H9 (cell line): ENCODE results near the gene PLEKHG7. TPM values are rescaled to one million over a fixed set of nuclear protein-coding genes. Genes with fewer than 3 reads are reported as not detected.

ENCODE experiments used
- DNase-seq: peaks from one replicate; pipeline ENCODE4 v3.0.0-alpha.2; 2017
- H2AFZ ChIP-seq: one replicate; pipeline ENCODE4 v1.6.1; 2013; ENCODE audit warnings: mild to moderate bottlenecking, low read length, control low read depth, moderate library complexity
- H2AK5ac ChIP-seq: 2 replicates; pipeline ENCODE4 v1.6.1; 2013; ENCODE audit warnings: low read length, control low read depth, mixed read lengths; ENCODE audit not compliant: insufficient read length
- H2BK120ac ChIP-seq: one replicate; pipeline ENCODE4 v1.6.1; 2013; ENCODE audit warnings: low read depth, mild to moderate bottlenecking, low read length, control low read depth, inconsistent platforms; ENCODE audit not compliant: poor library complexity, severe bottlenecking
- H2BK12ac ChIP-seq: 2 replicates; pipeline ENCODE4 v1.6.1; 2013; ENCODE audit warnings: low read length, control low read depth, mixed read lengths, low read depth; ENCODE audit not compliant: insufficient read length
- H2BK15ac ChIP-seq: 2 replicates; pipeline ENCODE4 v1.6.1; 2013; ENCODE audit warnings: low read depth, low read length, control low read depth
- H2BK20ac ChIP-seq: one replicate; pipeline ENCODE4 v1.6.1; 2013; ENCODE audit warnings: low read depth, mild to moderate bottlenecking, low read length, control low read depth, inconsistent platforms; ENCODE audit not compliant: poor library complexity, severe bottlenecking
- H2BK5ac ChIP-seq: 2 replicates; pipeline ENCODE4 v1.6.1; 2013; ENCODE audit warnings: low read length, control low read depth, mixed read lengths; ENCODE audit not compliant: insufficient read length
- H3K14ac ChIP-seq: 2 replicates; pipeline ENCODE4 v1.6.1; 2013; ENCODE audit warnings: low read length, control low read depth; ENCODE audit not compliant: insufficient read depth
- H3K18ac ChIP-seq: 2 replicates; pipeline ENCODE4 v1.6.1; 2013; ENCODE audit warnings: low read depth, mild to moderate bottlenecking, mixed read lengths, low read length, control low read depth; ENCODE audit not compliant: insufficient read length
- H3K23ac ChIP-seq: 2 replicates; pipeline ENCODE4 v1.6.1; 2013; ENCODE audit warnings: low read length, control low read depth, mixed read lengths, low read depth; ENCODE audit not compliant: insufficient read length
- H3K23me2 ChIP-seq: 2 replicates; pipeline ENCODE4 v1.6.1; 2013; ENCODE audit warnings: low read depth, mild to moderate bottlenecking, mixed read lengths, low read length, control low read depth; ENCODE audit not compliant: insufficient read length, poor library complexity, severe bottlenecking
- H3K27ac ChIP-seq: 2 replicates; pipeline ENCODE4 v1.5.1; 2013; ENCODE audit warnings: low read length, control low read depth, mixed read lengths, low read depth; ENCODE audit not compliant: insufficient read length
- H3K27me3 ChIP-seq: 2 replicates; pipeline ENCODE4 v1.6.1; 2013; ENCODE audit warnings: low read length, control low read depth, inconsistent platforms; ENCODE audit not compliant: insufficient read depth
- H3K4ac ChIP-seq: 2 replicates; pipeline ENCODE4 v1.6.1; 2013; ENCODE audit warnings: low read depth, mild to moderate bottlenecking, control low read depth, inconsistent platforms, low read length, moderate library complexity
- H3K4me1 ChIP-seq: 2 replicates; pipeline ENCODE4 v1.6.1; 2013; ENCODE audit warnings: low read length, control low read depth, inconsistent platforms; ENCODE audit not compliant: insufficient read depth
- H3K4me2 ChIP-seq: 2 replicates; pipeline ENCODE4 v1.6.1; 2013; ENCODE audit warnings: low read length, control low read depth, mixed read lengths; ENCODE audit not compliant: insufficient read length, insufficient read depth
- H3K56ac ChIP-seq: 2 replicates; pipeline ENCODE4 v1.6.1; 2013; ENCODE audit warnings: low read depth, mild to moderate bottlenecking, mixed read lengths, low read length, control low read depth; ENCODE audit not compliant: insufficient read length
- H3K79me1 ChIP-seq: 2 replicates; pipeline ENCODE4 v1.6.1; 2013; ENCODE audit warnings: low read depth, mild to moderate bottlenecking, moderate library complexity, low read length, control low read depth, inconsistent platforms; ENCODE audit not compliant: insufficient read depth, poor library complexity, severe bottlenecking
- H3K79me2 ChIP-seq: 2 replicates; pipeline ENCODE4 v1.6.1; 2013; ENCODE audit warnings: low read length, control low read depth, inconsistent platforms; ENCODE audit not compliant: insufficient read depth
- H3K9ac ChIP-seq: 2 replicates; pipeline ENCODE4 v1.6.1; 2013; ENCODE audit warnings: low read length, control low read depth, mixed read lengths; ENCODE audit not compliant: insufficient read length; ENCODE audit errors: extremely low read depth
- H3K9me3 ChIP-seq: one replicate; pipeline ENCODE4 v1.6.1; 2013; ENCODE audit warnings: low read depth, low read length, inconsistent platforms; ENCODE audit not compliant: control insufficient read depth
- H3T11ph ChIP-seq: one replicate; pipeline ENCODE4 v1.6.1; 2013; ENCODE audit warnings: mild to moderate bottlenecking, low read length, control low read depth, inconsistent platforms
- H4K20me1 ChIP-seq: one replicate; pipeline ENCODE4 v1.6.1; 2013; ENCODE audit not compliant: control insufficient read depth, insufficient read length, insufficient read depth
- H4K5ac ChIP-seq: 2 replicates; pipeline ENCODE4 v1.6.1; 2013; ENCODE audit warnings: low read depth, mild to moderate bottlenecking, mixed read lengths, low read length, control low read depth; ENCODE audit not compliant: insufficient read length
- H4K8ac ChIP-seq: replicated peaks from 2 replicates; pipeline ENCODE4 v1.6.1; 2013; ENCODE audit warnings: low read length, control low read depth, mixed read lengths, low read depth; ENCODE audit not compliant: insufficient read length
- H4K91ac ChIP-seq: 2 replicates; pipeline ENCODE4 v1.6.1; 2013; ENCODE audit warnings: low read depth, mild to moderate bottlenecking, moderate library complexity, mixed read lengths, low read length, control low read depth; ENCODE audit not compliant: insufficient read length
- H3K27ac Mint-ChIP-seq, 3 experiments: 2 replicates in 2 of 3; 3 replicates in 1 of 3; pipeline ENCODE4 v1.8.0; 2020 to 2021; ENCODE audit warnings: mixed read lengths in 3 of 3, mild to moderate bottlenecking in 1 of 3, moderate library complexity in 1 of 3
- H3K27me3 Mint-ChIP-seq: 2 replicates; pipeline ENCODE4 v1.8.0; 2021; ENCODE audit warnings: low read depth, mild to moderate bottlenecking, moderate library complexity, mixed read lengths
- H3K36me3 Mint-ChIP-seq, 3 experiments: 2 replicates in 2 of 3; 3 replicates in 1 of 3; pipeline ENCODE4 v1.8.0; 2020 to 2021; ENCODE audit warnings: low read depth in 3 of 3, mixed read lengths in 3 of 3; ENCODE audit not compliant: insufficient read depth in 1 of 3
- H3K4me1 Mint-ChIP-seq, 2 experiments: 2 replicates each; pipeline ENCODE4 v1.8.0; 2020; ENCODE audit warnings: mixed read lengths in 2 of 2
- H3K4me3 Mint-ChIP-seq, 2 experiments: 2 replicates in 1 of 2; 3 replicates in 1 of 2; pipeline ENCODE4 v1.8.0; 2020 to 2021; ENCODE audit warnings: mild to moderate bottlenecking in 2 of 2, mixed read lengths in 2 of 2, moderate library complexity in 1 of 2
- H3K9me3 Mint-ChIP-seq, 2 experiments: 2 replicates in 1 of 2; 3 replicates in 1 of 2; pipeline ENCODE4 v1.8.0; 2020; ENCODE audit warnings: mild to moderate bottlenecking in 2 of 2, mixed read lengths in 2 of 2, moderate library complexity in 1 of 2
- CTCF ChIP-seq: fragments of 200-600 bp; sonication (generic); conservative IDR thresholded peaks from 3 replicates; pipeline ENCODE4 v1.8.0; 2021; ENCODE audit warnings: antibody characterized with exemption, mild to moderate bottlenecking
- WGBS: extraction: QIAGEN DNeasy Blood & Tissue Kit; methylation state at CpG from one replicate; pipeline ENCODE4 v1.1.7; 2013; ENCODE audit warnings: missing lambda C conversion rate, low lambda C conversion rate, mixed read lengths; ENCODE audit not compliant: insufficient read length; ENCODE audit errors: extremely low coverage; 5-methylcytosine and 5-hydroxymethylcytosine counted together
- total RNA-seq: library from RNA; stranded (reverse); gene quantifications from 2 replicates; pipeline ENCODE4 v1.2.1, GENCODE V29; 2021

Gene PLEKHG7
- total RNA-seq, 1 experiment from 2014 or later, result not detected

- no peaks in the 10 kb centered on the region; a peak in 1 of 7 replicates for H3K36me3 Mint-ChIP-seq
- no CpG with 5 or more reads among the region's 1 CpG for WGBS
- no peaks in the 10 kb centered on the region for H4K20me1 ChIP-seq
- no peaks in the 10 kb centered on the region; the same call in 1 of the 2 replicates for H3K4me1 ChIP-seq
- H3K27ac Mint-ChIP-seq, result no peak overlapping the region
- H2BK120ac ChIP-seq, result no peak overlapping the region
- H2AK5ac ChIP-seq, result no peak overlapping the region
- no peak overlapping the region for H2AFZ ChIP-seq
- H4K5ac ChIP-seq, result no peak overlapping the region
- no peak overlapping the region for H2BK15ac ChIP-seq
- H4K8ac ChIP-seq, result no peak overlapping the region
- no peak overlapping the region for H3K27ac ChIP-seq
- no peaks in the 10 kb centered on the region; the same call in 1 of the 2 replicates for H3K27me3 Mint-ChIP-seq
- H3K27me3 ChIP-seq, result no peaks in the 10 kb centered on the region
- no peak overlapping the region for H3K14ac ChIP-seq
- H2BK5ac ChIP-seq, result no peak overlapping the region
- no peak overlapping the region for H3T11ph ChIP-seq
- no peaks in the 10 kb centered on the region for H3K23me2 ChIP-seq
- H3K4me3 Mint-ChIP-seq, result no peak overlapping the region
- H3K4ac ChIP-seq, result no peak overlapping the region
- no peaks in the 10 kb centered on the region for H3K79me2 ChIP-seq
- H2BK20ac ChIP-seq, result no peak overlapping the region
- H2BK12ac ChIP-seq, result no peak overlapping the region
- H3K23ac ChIP-seq, result no peak overlapping the region
- no peak overlapping the region for H3K9ac ChIP-seq
- no peak for TF ChIP-seq CTCF
- no peak overlapping the region for H4K91ac ChIP-seq
- DNase-seq, result no peak
- H3K9me3 Mint-ChIP-seq, result no peaks in the 10 kb centered on the region; a peak in 1 of 5 replicates
- no peaks in the 10 kb centered on the region for H3K9me3 ChIP-seq
- H3K4me1 Mint-ChIP-seq, result peaks cover 10 to 11% of the 10 kb centered on the region in 2 experiments
- H3K79me1 ChIP-seq, result no peaks in the 10 kb centered on the region
- no peak overlapping the region for H3K56ac ChIP-seq
- no peak overlapping the region for H3K4me2 ChIP-seq
- H3K18ac ChIP-seq, result no peak overlapping the region
Observed at GRCh38 chr12:92707926-92708325, 5.1 kb downstream of the PLEKHG7 start.
